ENCODE measurements around the gene HPSE2. TPM values are rescaled to one million over a fixed set of nuclear protein-coding genes. Genes with fewer than 3 reads are reported as not detected.

Gene HPSE2
- total RNA-seq, 1 experiment from 2014 or later, result not detected

GRCh38 chr10:98852686-98853085 lies 383.0 kb downstream of the HPSE2 start:
- no peak for DNase-seq (ENCODE audit: low read depth)

- DNase-seq (ENCODE audit: low read depth), result no peak
These were observed 387.3 kb downstream of the HPSE2 start for GRCh38 chr10:98848361-98848760.

GRCh38 chr10:98846787-98847186 lies 388.9 kb downstream of the HPSE2 start:
- DNase-seq (ENCODE audit: low read depth), result no peak

- DNase-seq (ENCODE audit: low read depth), result no peak
These were observed 402.1 kb downstream of the HPSE2 start for GRCh38 chr10:98833542-98833941.

- no peak for DNase-seq (ENCODE audit: low read depth)
These were observed 402.9 kb downstream of the HPSE2 start for GRCh38 chr10:98832738-98833137.

- no peak for DNase-seq (ENCODE audit: low read depth)
These were observed 403.5 kb downstream of the HPSE2 start for GRCh38 chr10:98832196-98832595.

GRCh38 chr10:98831391-98831790 lies 404.3 kb downstream of the HPSE2 start:
- no peak for DNase-seq (ENCODE audit: low read depth)

- DNase-seq (ENCODE audit: low read depth), result no peak
These were observed 409.9 kb downstream of the HPSE2 start for GRCh38 chr10:98825741-98826140.

- DNase-seq (ENCODE audit: low read depth), result no peak
These were observed 418.3 kb downstream of the HPSE2 start for GRCh38 chr10:98817396-98817795.

- DNase-seq (ENCODE audit: low read depth), result no peak
These were observed 420.4 kb downstream of the HPSE2 start for GRCh38 chr10:98815039-98815885.

GRCh38 chr10:98814470-98814869 lies 421.2 kb downstream of the HPSE2 start:
- no peak for DNase-seq (ENCODE audit: low read depth)

GRCh38 chr10:98808282-98808892 lies 427.3 kb downstream of the HPSE2 start:
- DNase-seq (ENCODE audit: low read depth), result no peak

- DNase-seq (ENCODE audit: low read depth), result no peak
These were observed 435.4 kb downstream of the HPSE2 start for GRCh38 chr10:98800263-98800662.

- no peak for DNase-seq (ENCODE audit: low read depth)
These were observed 440.2 kb downstream of the HPSE2 start for GRCh38 chr10:98795467-98795866.

- DNase-seq (ENCODE audit: low read depth), result no peak
These were observed 444.8 kb downstream of the HPSE2 start for GRCh38 chr10:98790817-98791216.

GRCh38 chr10:98778277-98778759 lies 457.3 kb downstream of the HPSE2 start:
- DNase-seq (ENCODE audit: low read depth), result no peak

- no peak for DNase-seq (ENCODE audit: low read depth)
These were observed 477.2 kb downstream of the HPSE2 start for GRCh38 chr10:98758463-98758862.

GRCh38 chr10:98748298-98748697 lies 487.4 kb downstream of the HPSE2 start:
- peak; percentile 6 for DNase-seq (ENCODE audit: low read depth)

- DNase-seq (ENCODE audit: low read depth), result no peak
These were observed 490.0 kb downstream of the HPSE2 start for GRCh38 chr10:98745645-98746044.

GRCh38 chr10:98720551-98720950 lies 515.1 kb downstream of the HPSE2 start:
- DNase-seq (ENCODE audit: low read depth), result no peak

- no peak for DNase-seq (ENCODE audit: low read depth)
These were observed 522.1 kb downstream of the HPSE2 start for GRCh38 chr10:98713586-98713985.

GRCh38 chr10:98696516-98696915 lies 539.1 kb downstream of the HPSE2 start:
- no peak for DNase-seq (ENCODE audit: low read depth)

GRCh38 chr10:98694883-98695282 lies 540.8 kb downstream of the HPSE2 start:
- no peak for DNase-seq (ENCODE audit: low read depth)
